Measurements from ENCODE around the gene MICB. TPM values are rescaled to one million over a fixed set of nuclear protein-coding genes. Genes with fewer than 3 reads are reported as not detected.

Gene MICB
- polyA plus RNA-seq, 1 donor = 0.73 TPM

GRCh38 chr6:31464252-31465184, 33.4 kb upstream of the MICB start:
- H3K27ac ChIP-seq (ENCODE audit: low read length) = no peak overlapping the region
- H3K27me3 ChIP-seq (ENCODE audit: control insufficient read depth, insufficient read depth, low read length) = peaks cover 2% of the 10 kb centered on the region
- peaks cover 3% of the 10 kb centered on the region for H3K4me1 ChIP-seq (ENCODE audit: control insufficient read depth, insufficient read depth, low read length)
- no peak for DNase-seq
- no peak overlapping the region for H3K4me3 ChIP-seq (ENCODE audit: low read length)
- WGBS (ENCODE audit: insufficient coverage, low lambda C conversion rate) = no CpG with 5 or more reads among the region's 7 CpGs
- no peaks in the 10 kb centered on the region for H3K9me3 ChIP-seq (ENCODE audit: control insufficient read depth, low read depth, low read length)
- no peaks in the 10 kb centered on the region for H3K36me3 ChIP-seq (ENCODE audit: control insufficient read depth, insufficient read depth, low read length)

GRCh38 chr6:31465185-31465536, 32.8 kb upstream of the MICB start:
- no peaks in the 10 kb centered on the region for H3K36me3 ChIP-seq (ENCODE audit: control insufficient read depth, insufficient read depth, low read length)
- no peaks in the 10 kb centered on the region for H3K9me3 ChIP-seq (ENCODE audit: control insufficient read depth, low read depth, low read length)
- no CpG with 5 or more reads among the region's 1 CpG for WGBS (ENCODE audit: insufficient coverage, low lambda C conversion rate)
- H3K4me1 ChIP-seq (ENCODE audit: control insufficient read depth, insufficient read depth, low read length) = peaks cover 3% of the 10 kb centered on the region
- DNase-seq = no peak
- H3K27me3 ChIP-seq (ENCODE audit: control insufficient read depth, insufficient read depth, low read length) = peaks cover 2% of the 10 kb centered on the region
- no peak overlapping the region for H3K27ac ChIP-seq (ENCODE audit: low read length)
- H3K4me3 ChIP-seq (ENCODE audit: low read length) = no peak overlapping the region

GRCh38 chr6:31465718-31466117, 32.2 kb upstream of the MICB start:
- no peak for DNase-seq
- Histone ChIP-seq H3K36me3 (ENCODE audit: control insufficient read depth, insufficient read depth, low read length) (no peaks in the 10 kb centered on the region), H3K4me3 (ENCODE audit: low read length) (no peak overlapping the region), H3K27ac (ENCODE audit: low read length) (no peak overlapping the region), H3K4me1 (ENCODE audit: control insufficient read depth, insufficient read depth, low read length) (peaks cover 3% of the 10 kb centered on the region), H3K27me3 (ENCODE audit: control insufficient read depth, insufficient read depth, low read length) (peaks cover 2% of the 10 kb centered on the region), H3K9me3 (ENCODE audit: control insufficient read depth, low read depth, low read length) (no peaks in the 10 kb centered on the region)
- WGBS (ENCODE audit: insufficient coverage, low lambda C conversion rate) = no CpG with 5 or more reads among the region's 5 CpGs

- no peaks in the 10 kb centered on the region for H3K9me3 ChIP-seq (ENCODE audit: control insufficient read depth, low read depth, low read length)
- no peak overlapping the region for H3K27ac ChIP-seq (ENCODE audit: low read length)
- no peaks in the 10 kb centered on the region for H3K36me3 ChIP-seq (ENCODE audit: control insufficient read depth, insufficient read depth, low read length)
- no peak overlapping the region for H3K4me3 ChIP-seq (ENCODE audit: low read length)
- H3K27me3 ChIP-seq (ENCODE audit: control insufficient read depth, insufficient read depth, low read length) = peaks cover 2% of the 10 kb centered on the region
- DNase-seq = no peak
- no CpG with 5 or more reads among the region's 4 CpGs for WGBS (ENCODE audit: insufficient coverage, low lambda C conversion rate)
- peaks cover 3% of the 10 kb centered on the region for H3K4me1 ChIP-seq (ENCODE audit: control insufficient read depth, insufficient read depth, low read length)
These were observed 31.5 kb upstream of the MICB start for GRCh38 chr6:31466466-31466865.

DNA sequence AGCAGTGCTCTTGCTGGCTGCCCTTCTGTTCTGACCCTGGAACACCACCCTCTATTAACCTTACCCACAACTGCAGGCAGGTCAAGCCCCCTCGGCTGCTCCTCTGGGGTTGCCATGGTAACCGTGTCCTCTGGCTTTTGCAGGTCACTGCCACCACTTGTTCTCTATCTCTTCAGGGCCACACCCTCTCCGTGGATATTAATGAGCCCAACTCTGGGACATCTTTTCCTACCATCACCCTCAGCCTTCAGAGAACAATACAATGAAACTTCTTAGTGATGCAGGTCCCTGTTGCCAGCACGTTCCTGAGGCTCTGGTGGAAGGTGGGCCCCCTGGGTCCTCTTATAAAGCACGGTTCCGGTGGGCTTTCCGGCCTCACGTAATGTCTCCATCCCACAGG, 30.8 kb upstream of the MICB start:
- Histone ChIP-seq H3K4me3 (ENCODE audit: low read length) (no peak overlapping the region), H3K36me3 (ENCODE audit: control insufficient read depth, insufficient read depth, low read length) (no peaks in the 10 kb centered on the region), H3K27me3 (ENCODE audit: control insufficient read depth, insufficient read depth, low read length) (peaks cover 2% of the 10 kb centered on the region), H3K4me1 (ENCODE audit: control insufficient read depth, insufficient read depth, low read length) (peaks cover 3% of the 10 kb centered on the region), H3K9me3 (ENCODE audit: control insufficient read depth, low read depth, low read length) (no peaks in the 10 kb centered on the region), H3K27ac (ENCODE audit: low read length) (no peak overlapping the region)
- no CpG with 5 or more reads among the region's 8 CpGs for WGBS (ENCODE audit: insufficient coverage, low lambda C conversion rate)
- no peak for DNase-seq

DNA sequence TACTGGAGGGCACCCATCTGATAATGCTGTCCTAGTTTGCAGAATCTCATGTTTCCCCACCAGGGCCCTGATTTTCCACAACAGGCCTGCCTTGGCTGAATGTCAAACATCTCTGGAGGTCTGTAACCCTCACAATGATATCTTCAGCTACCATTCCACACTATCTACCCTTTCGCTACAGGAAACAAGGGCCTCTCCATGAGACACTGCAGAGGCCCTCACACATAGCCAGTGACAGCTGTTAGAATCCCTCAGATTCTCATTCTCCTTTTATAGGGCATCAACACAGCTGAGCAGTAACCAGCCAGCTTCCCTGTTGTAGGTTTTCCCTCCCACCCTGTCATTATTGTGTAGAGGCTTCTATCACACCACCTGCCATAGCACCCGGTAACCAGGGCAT, 29.6 kb upstream of the MICB start:
- Histone ChIP-seq H3K27ac (ENCODE audit: low read length) (no peak overlapping the region), H3K27me3 (ENCODE audit: control insufficient read depth, insufficient read depth, low read length) (no peaks in the 10 kb centered on the region), H3K9me3 (ENCODE audit: control insufficient read depth, low read depth, low read length) (no peaks in the 10 kb centered on the region), H3K36me3 (ENCODE audit: control insufficient read depth, insufficient read depth, low read length) (no peaks in the 10 kb centered on the region), H3K4me3 (ENCODE audit: low read length) (no peak overlapping the region), H3K4me1 (ENCODE audit: control insufficient read depth, insufficient read depth, low read length) (no peaks in the 10 kb centered on the region)
- no peak for DNase-seq
- WGBS (ENCODE audit: insufficient coverage, low lambda C conversion rate) = no CpG with 5 or more reads among the region's 2 CpGs

DNA sequence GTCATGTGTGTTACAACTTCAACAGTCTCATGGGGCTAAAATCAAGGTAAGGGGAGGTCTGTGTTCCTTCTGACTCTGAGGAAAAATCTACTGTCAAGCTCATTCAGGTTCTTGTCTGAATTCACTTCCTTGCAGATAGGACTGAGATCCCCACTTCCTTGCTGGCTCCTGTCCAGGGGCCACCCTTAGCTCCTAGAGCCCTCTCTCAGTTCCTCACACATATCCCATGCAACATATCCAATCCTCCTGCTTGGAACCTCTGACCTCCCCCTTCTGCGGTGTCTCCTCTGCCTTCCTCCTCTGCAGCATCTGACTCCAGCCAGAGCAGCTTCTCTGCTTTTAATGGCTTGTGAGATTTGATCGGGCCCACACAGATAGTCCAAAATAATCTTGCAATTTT, 27.1 kb upstream of the MICB start:
- H3K36me3 ChIP-seq (ENCODE audit: control insufficient read depth, insufficient read depth, low read length) = no peaks in the 10 kb centered on the region
- no CpG with 5 or more reads among the region's 2 CpGs for WGBS (ENCODE audit: insufficient coverage, low lambda C conversion rate)
- no peak overlapping the region for H3K4me3 ChIP-seq (ENCODE audit: low read length)
- H3K27me3 ChIP-seq (ENCODE audit: control insufficient read depth, insufficient read depth, low read length) = no peaks in the 10 kb centered on the region
- H3K9me3 ChIP-seq (ENCODE audit: control insufficient read depth, low read depth, low read length) = no peaks in the 10 kb centered on the region
- no peaks in the 10 kb centered on the region for H3K4me1 ChIP-seq (ENCODE audit: control insufficient read depth, insufficient read depth, low read length)
- DNase-seq = no peak
- H3K27ac ChIP-seq (ENCODE audit: low read length) = no peak overlapping the region

DNA sequence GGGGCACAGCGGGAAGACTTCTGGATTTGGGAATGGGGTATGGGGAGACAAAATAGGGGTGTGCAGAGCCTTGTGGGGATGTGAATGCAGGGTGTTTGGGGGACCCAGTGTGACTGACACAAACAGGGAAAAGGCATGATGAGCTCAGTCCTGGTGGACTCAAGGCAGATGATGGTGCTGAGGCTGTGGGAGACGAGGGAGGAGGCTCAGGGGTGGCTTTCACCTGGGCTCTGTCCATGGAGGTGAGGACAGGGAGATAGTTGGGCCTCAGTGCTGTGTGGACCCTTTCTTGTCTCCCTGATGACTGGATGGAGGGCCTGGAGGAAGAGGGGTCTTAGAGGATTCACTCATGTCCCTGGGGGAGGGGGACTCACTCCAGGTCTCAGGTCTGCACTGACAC, 26.2 kb upstream of the MICB start:
- Histone ChIP-seq H3K4me1 (ENCODE audit: control insufficient read depth, insufficient read depth, low read length) (no peaks in the 10 kb centered on the region), H3K9me3 (ENCODE audit: control insufficient read depth, low read depth, low read length) (no peaks in the 10 kb centered on the region), H3K36me3 (ENCODE audit: control insufficient read depth, insufficient read depth, low read length) (no peaks in the 10 kb centered on the region), H3K4me3 (ENCODE audit: low read length) (no peak overlapping the region), H3K27ac (ENCODE audit: low read length) (no peak overlapping the region), H3K27me3 (ENCODE audit: control insufficient read depth, insufficient read depth, low read length) (no peaks in the 10 kb centered on the region)
- DNase-seq = no peak
- WGBS (ENCODE audit: insufficient coverage, low lambda C conversion rate) = no CpG with 5 or more reads among the region's 2 CpGs

GRCh38 chr6:31472259-31472658, 25.7 kb upstream of the MICB start:
- H3K27me3 ChIP-seq (ENCODE audit: control insufficient read depth, insufficient read depth, low read length) = no peaks in the 10 kb centered on the region
- no peaks in the 10 kb centered on the region for H3K9me3 ChIP-seq (ENCODE audit: control insufficient read depth, low read depth, low read length)
- DNase-seq = no peak
- H3K36me3 ChIP-seq (ENCODE audit: control insufficient read depth, insufficient read depth, low read length) = no peaks in the 10 kb centered on the region
- H3K27ac ChIP-seq (ENCODE audit: low read length) = no peak overlapping the region
- H3K4me3 ChIP-seq (ENCODE audit: low read length) = no peak overlapping the region
- H3K4me1 ChIP-seq (ENCODE audit: control insufficient read depth, insufficient read depth, low read length) = no peaks in the 10 kb centered on the region
- no CpG with 5 or more reads among the region's 2 CpGs for WGBS (ENCODE audit: insufficient coverage, low lambda C conversion rate)

- 92% methylated on average over 4 of the region's 4 CpGs for WGBS (ENCODE audit: insufficient coverage, low lambda C conversion rate)
- Histone ChIP-seq H3K9me3 (ENCODE audit: control insufficient read depth, low read depth, low read length) (no peaks in the 10 kb centered on the region), H3K4me1 (ENCODE audit: control insufficient read depth, insufficient read depth, low read length) (no peaks in the 10 kb centered on the region), H3K36me3 (ENCODE audit: control insufficient read depth, insufficient read depth, low read length) (no peaks in the 10 kb centered on the region), H3K4me3 (ENCODE audit: low read length) (no peak overlapping the region), H3K27ac (ENCODE audit: low read length) (no peak overlapping the region), H3K27me3 (ENCODE audit: control insufficient read depth, insufficient read depth, low read length) (peaks cover 2% of the 10 kb centered on the region)
- no peak for DNase-seq
These were observed 24.7 kb upstream of the MICB start for GRCh38 chr6:31473244-31473643.
